SIG-M5 treated with dmso at 0.1 percent for 504 hours (cell line): ENCODE data around the gene CHP1.
A peak's percentile ranks its signal among the peaks of the same experiment; 100 is the strongest.
"Not testable (repeated sequence)": the region's sequence is repeated elsewhere in the genome, so short reads cannot be mapped to it uniquely, and the experiment has no call there.

Experiments
- DNase-seq: peaks from one replicate; lab custom pipeline; 2025; ENCODE audit not compliant: unreplicated experiment; lab: John Stamatoyannopoulos, UW

CHP1 gene

GRCh38 chr15:41256103-41256502 is 25.0 kb downstream of the CHP1 start:
- no peak for DNase-seq

- no peak for DNase-seq
Observed at GRCh38 chr15:41256577-41257038, 25.5 kb downstream of the CHP1 start.

- peak; percentile 20 for DNase-seq
Observed at GRCh38 chr15:41258750-41259471, 27.8 kb downstream of the CHP1 start.

GRCh38 chr15:41259546-41260189 is 28.6 kb downstream of the CHP1 start:
- no peak for DNase-seq

- not testable (repeated sequence) for DNase-seq
Observed at GRCh38 chr15:41260924-41261323, 29.9 kb downstream of the CHP1 start.

- DNase-seq = no peak
Observed at GRCh38 chr15:41262571-41262970, 31.5 kb downstream of the CHP1 start.

GRCh38 chr15:41263891-41264351 is 32.9 kb downstream of the CHP1 start:
- DNase-seq = peak; percentile 68

GRCh38 chr15:41269887-41270286 is 38.8 kb downstream of the CHP1 start:
- DNase-seq = no peak

GRCh38 chr15:41276831-41277230 is 45.8 kb downstream of the CHP1 start:
- DNase-seq = peak; percentile 31

GRCh38 chr15:41278319-41278718 is 47.3 kb downstream of the CHP1 start:
- peak; percentile 55 for DNase-seq

GRCh38 chr15:41279535-41280283 is 48.6 kb downstream of the CHP1 start:
- DNase-seq = no peak

GRCh38 chr15:41281236-41281635 is 50.2 kb downstream of the CHP1 start:
- DNase-seq = no peak

GRCh38 chr15:41282436-41282835 is 51.4 kb downstream of the CHP1 start:
- DNase-seq = not testable (repeated sequence)

- DNase-seq = not testable (repeated sequence)
Observed at GRCh38 chr15:41282980-41283652, 52.0 kb downstream of the CHP1 start.

- DNase-seq = peak; percentile 98
Observed at GRCh38 chr15:41283653-41284426, 52.8 kb downstream of the CHP1 start.

GRCh38 chr15:41284427-41285177 is 53.5 kb downstream of the CHP1 start:
- no peak for DNase-seq

- no peak for DNase-seq
Observed at GRCh38 chr15:41285285-41285684, 54.2 kb downstream of the CHP1 start.

- peak; percentile 43 for DNase-seq
Observed at GRCh38 chr15:41286665-41287333, 55.7 kb downstream of the CHP1 start.

- DNase-seq = no peak
Observed at GRCh38 chr15:41288464-41288863, 57.4 kb downstream of the CHP1 start.
